GM18498 (cell line): ENCODE data around the gene KRAS.

Experiments
- ATAC-seq: cut with Tn5 transposase; IDR thresholded peaks from one replicate; pipeline ENCODE4 v1.9.1; 2021; ENCODE audit warnings: mild to moderate bottlenecking, moderate library complexity; ENCODE audit not compliant: unreplicated experiment

The KRAS gene

DNA sequence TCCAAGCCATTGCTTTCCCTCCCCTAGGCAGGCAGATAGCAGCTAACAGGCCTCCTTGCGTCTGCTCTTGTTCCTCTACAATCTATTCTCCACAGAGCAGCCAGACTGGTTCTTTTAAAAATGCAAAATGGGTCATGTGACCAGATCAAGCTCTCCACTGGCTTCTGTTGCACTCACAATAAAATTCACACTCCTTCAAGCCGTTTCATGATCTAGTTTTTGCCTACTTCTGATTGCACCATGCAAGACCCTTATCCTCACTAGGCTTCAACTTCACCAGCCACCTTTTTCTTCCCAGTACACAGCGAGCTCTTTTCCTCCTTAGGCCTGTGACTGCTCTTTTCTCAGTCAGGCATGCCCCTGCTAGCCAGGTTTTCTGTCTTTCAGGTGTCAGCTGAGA is 6.1 kb upstream of the KRAS start:
- ATAC-seq = no peak

DNA sequence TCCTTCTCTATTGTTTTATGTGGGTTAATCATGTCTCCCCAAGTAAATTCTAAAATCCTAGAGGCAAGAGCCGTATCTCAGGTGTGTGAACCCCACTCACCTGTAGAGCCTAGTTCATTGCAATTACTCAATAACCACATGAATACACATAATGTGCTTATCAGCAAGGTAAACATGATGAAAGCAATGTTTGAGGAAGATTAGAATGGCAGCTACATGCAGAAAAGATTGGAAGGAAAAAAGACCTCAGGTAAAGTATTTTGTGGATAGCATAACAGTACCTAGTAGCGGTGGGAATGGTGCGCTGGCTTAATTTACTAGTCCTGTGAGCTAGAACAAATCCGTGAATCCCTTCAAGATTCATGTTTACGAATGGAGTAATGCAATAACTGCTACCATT is 5.3 kb upstream of the KRAS start:
- ATAC-seq = no peak

- no peak for ATAC-seq
Observed at GRCh38 chr12:25254271-25254880, 3.6 kb upstream of the KRAS start.

DNA sequence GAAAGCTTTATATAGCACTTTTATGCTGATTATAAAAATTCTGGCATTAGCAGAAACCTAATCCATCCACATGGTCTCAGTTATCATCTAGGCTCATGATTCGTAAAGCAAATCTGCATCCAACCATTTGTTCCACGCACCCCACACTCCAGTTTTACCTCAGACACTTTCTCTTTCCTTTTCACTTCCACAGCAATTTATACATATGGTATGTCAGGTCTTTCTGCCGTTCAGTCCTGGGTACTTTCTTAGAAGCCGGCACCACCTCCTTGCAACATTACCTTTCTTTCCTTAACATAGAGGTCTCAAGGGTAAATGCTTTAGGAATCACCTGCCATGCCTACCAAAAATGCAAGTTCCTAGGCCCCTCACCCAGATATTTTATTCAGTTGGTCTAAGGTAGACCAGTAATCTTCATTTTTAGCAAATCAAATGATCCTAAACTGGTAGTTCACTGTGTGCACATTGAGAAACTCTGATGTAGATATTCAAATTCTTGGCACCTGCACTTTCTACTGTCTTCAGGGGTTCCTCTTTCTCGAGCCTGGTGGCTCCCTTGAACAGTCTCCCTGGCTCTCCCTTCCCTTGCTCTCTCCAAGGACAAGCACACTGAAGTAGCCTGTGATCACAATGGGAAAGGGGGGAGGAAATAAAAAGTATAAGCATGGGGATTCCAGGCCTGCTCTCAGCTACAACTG is 2.8 kb upstream of the KRAS start:
- ATAC-seq = no peak

DNA sequence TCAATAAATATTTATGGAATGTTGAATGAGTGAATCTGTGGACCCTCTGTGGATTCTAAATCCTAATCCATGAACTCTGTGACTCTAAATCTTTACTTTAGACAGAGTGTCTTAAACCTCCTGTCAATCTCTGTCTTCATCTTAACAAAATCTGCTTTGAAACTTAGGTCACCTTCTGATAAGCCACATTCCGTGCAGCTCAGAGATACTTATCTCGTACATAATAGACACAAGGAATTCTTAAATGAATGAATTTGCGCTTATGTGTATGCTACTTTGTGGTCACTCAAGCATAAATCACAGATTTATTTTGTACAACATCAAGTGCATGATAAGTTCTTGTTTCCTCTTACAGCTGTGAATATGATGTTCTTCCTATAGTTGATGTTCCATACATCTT is 2.2 kb upstream of the KRAS start:
- ATAC-seq = no peak

GRCh38 chr12:25251769-25252168 is 1.0 kb upstream of the KRAS start:
- no peak for ATAC-seq

GRCh38 chr12:25249931-25250738 is 594 bp downstream of the KRAS start:
- peak; percentile 34 for ATAC-seq

DNA sequence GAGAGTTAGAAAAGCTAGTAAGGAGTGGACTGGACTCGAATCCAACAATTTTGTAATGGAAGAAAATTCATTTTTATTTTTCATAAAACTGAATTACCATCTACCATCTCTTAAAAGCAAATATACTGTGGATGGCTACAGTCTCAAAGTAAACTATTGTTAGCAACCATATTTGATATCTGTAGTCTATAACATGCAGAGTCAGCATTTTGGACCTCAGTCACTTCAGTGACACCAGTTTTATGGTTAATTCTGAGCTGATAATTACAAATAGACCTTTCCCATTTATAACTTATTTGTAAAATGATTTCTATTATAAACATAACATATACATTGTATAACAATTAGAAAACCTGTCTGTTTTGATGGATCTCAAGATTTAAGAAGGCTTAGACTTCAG is 2.0 kb downstream of the KRAS start:
- no peak for ATAC-seq

DNA sequence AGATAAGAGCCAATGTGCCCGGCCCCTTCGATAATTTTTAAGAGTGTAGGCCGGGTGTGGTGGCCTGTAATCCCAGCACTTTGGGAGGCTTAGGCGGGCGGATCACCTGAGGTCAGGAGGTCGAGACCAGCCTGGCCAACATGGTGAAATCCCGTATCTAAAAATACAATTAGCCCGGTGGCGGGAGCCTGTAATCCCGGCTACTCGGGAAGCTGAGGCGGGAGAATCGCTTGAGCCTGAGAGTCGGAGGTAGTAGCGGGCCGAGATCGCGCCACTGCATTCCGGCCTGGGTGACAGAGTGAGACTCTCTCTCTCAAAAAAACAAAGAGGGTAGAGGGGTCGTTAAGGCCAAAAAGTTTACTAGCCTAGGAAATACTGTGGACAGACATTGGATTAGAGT is 2.6 kb downstream of the KRAS start:
- ATAC-seq = no peak

GRCh38 chr12:25245491-25245890 is 5.2 kb downstream of the KRAS start:
- no peak for ATAC-seq

DNA sequence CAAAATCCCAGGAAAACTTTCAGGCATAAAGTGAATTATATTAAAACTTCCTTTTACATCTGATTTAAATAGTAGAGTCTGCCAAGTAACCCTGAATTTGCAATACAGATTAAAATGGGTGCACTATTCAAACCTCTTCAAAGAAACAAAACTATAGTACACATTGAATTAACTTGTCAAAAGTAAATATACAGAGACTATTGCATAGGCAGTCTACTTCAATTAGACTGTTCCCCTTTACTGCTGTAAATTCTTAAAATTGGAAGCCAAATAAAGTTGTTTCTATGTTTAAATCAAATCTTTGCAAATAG is 7.1 kb downstream of the KRAS start:
- ATAC-seq = no peak

GRCh38 chr12:25242981-25243679 is 7.6 kb downstream of the KRAS start:
- no peak for ATAC-seq

GRCh38 chr12:25241167-25242020 is 9.3 kb downstream of the KRAS start:
- peak; percentile 51 for ATAC-seq

GRCh38 chr12:25236626-25237025 is 14.1 kb downstream of the KRAS start:
- no peak for ATAC-seq

DNA sequence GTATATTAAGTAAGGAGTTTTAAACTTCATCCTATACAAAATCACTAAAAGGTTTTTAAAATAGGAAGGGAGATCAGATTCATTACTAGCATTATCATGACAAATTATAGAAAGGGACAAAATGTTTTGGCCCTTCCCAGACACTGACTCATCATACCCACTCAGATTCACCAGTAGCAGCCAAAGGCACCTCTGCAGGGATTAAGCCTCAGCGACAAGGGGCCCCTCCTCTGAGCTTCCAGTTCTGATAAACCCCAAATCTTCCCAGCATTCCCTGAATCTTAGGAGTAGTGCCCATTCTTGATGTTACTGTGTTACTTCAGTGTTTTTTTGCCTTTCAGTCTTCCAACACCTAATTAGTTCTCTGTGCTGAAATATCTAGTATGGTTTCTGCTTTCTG is 14.5 kb downstream of the KRAS start:
- no peak for ATAC-seq

DNA sequence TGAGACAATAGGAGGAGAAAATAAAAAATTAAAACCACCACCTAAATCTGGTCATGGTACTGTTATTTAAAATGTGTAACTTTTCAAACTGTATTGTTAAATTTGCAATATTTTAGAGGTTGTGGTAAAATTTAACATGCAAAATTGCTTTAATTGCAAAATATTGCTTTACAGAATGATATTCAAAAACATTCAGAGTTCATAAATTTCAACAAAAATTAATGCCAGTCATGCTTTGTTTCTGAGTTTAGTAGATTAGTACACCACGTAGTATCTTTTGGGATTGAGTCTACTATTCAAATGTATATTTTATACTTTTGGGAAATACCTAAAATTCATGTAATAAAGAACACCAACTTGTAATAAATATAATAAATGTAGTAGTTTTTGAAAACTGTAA is 37.4 kb downstream of the KRAS start:
- no peak for ATAC-seq

DNA sequence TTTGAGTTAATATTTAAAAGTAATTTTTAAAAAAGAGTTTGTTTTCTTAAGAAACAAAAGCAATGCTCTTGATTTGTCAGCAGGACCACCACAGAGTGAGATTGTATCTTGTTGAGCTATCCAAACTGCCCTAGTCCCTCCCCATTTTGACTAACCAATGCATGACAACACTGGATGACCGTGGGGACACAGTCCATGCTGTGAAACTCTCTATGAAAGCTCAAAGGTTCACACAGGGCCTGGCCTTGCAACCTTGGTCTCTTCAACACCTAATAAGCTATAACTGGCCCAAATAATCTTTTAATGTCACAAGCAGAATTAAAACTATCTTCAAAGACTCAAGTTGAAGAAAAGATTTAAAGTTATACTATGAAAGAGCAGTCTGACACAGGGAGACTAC is 42.2 kb downstream of the KRAS start:
- no peak for ATAC-seq

- no peak for ATAC-seq
Observed at GRCh38 chr12:25207846-25208245, 42.9 kb downstream of the KRAS start.

GRCh38 chr12:25207411-25207810 is 43.3 kb downstream of the KRAS start:
- no peak for ATAC-seq

GRCh38 chr12:25202137-25202536 is 48.6 kb downstream of the KRAS start:
- no peak for ATAC-seq

DNA sequence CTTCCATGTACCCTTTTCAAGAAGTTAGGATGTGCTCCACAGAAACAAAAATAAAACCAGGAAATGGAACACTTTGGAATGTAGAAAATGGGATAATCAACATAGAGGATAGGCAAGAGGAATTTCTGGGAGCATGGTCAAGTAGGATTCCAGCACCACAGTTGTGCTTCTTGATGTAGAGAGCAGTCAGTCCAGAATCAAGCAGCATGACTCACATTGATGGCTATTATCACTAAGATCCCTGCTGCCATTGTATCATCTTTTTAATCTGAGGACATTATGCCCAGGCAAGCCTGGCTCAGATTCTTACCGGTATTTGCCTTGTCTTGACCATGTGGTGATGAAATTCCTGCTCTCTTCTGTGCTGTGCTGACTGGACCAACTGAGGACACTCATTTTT is 50.0 kb downstream of the KRAS start:
- no peak for ATAC-seq
